Measurements from ENCODE around the gene SCUBE2. TPM values are rescaled to one million over a fixed set of nuclear protein-coding genes. Genes with fewer than 3 reads are reported as not detected.

Gene SCUBE2
- total and polyA plus RNA-seq, 2 of the 4 experiments (the other 2 are of a cell fraction), result 0.43 to 0.72 TPM

DNA sequence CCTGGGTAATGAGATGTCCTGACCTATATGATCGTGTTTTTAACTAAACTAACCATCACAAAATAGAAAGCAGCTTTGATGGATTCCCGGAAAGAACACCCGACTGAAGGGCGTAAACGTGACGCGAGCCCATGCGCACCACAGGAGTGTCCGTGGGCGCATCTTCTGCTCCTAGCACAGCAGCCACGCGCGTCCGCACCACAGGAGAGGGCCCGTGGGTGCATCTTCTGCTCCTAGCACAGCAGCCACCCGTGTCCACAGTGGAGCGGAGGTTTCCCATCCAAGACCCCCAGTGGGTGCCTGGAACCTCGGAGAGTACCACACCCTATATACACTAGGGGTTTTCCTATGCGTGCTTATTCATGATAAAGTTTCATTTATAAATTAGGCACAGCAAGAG lies 51.5 kb downstream of the SCUBE2 start:
- no peaks in the 10 kb centered on the region for H3K4me1 ChIP-seq (ENCODE audit: control insufficient read depth, insufficient read depth, low read length)
- H2AFZ ChIP-seq (replicated peaks; ENCODE audit: low read length, poor library complexity), result no peak overlapping the region
- H2BK120ac ChIP-seq (ENCODE audit: low read depth, low read length), result no peak overlapping the region
- ATAC-seq (ENCODE audit: low read depth), result no peak
- H3K27ac ChIP-seq (ENCODE audit: insufficient read depth, low read length), result no peak overlapping the region
- no peak overlapping the region for H4K8ac ChIP-seq (ENCODE audit: low read depth in 2 of 2, low read length in 2 of 2)
- intact Hi-C loops (cut with micrococcal nuclease) (no loop called here), dilution Hi-C loops (cut with HindIII; ENCODE audit: low sequenced_read_pairs, unreplicated experiment) (no loop called here), in situ Hi-C loops (cut with MboI; ENCODE audit: low sequenced_read_pairs) (no loop called here)
- WGBS, 2 experiments (ENCODE audit: extremely low coverage in 2 of 2, insufficient read length in 1 of 2), result 97% methylated on average over 7 of the region's 19 CpGs; no CpG with 5 or more reads in 1 of the 2 experiments
- BruUV-seq (replicated peaks), result no TSS peak
- no peaks in the 10 kb centered on the region for H3K9me3 ChIP-seq (ENCODE audit: control insufficient read depth, insufficient read depth, low read length)
- no peak overlapping the region for H3K4me3 ChIP-seq (ENCODE audit: insufficient read depth, low read depth, low read length)
- ChIA-PET CTCF (no interaction called here), POLR2A (ENCODE audit: unreplicated experiment) (no interaction called here)
- TF ChIP-seq MAFK (IDR thresholded peaks at IDR 0.05; ENCODE audit: low read depth, low read length) (no peak), MXI1 (IDR thresholded peaks at IDR 0.05; ENCODE audit: borderline replicate concordance, low read depth, low read length) (no peak), MAZ (IDR thresholded peaks at IDR 0.05; ENCODE audit: borderline replicate concordance, low read depth, low read length) (no peak)
- no peak overlapping the region for H3K4me2 ChIP-seq (ENCODE audit: low read depth, low read length)
- H2BK5ac ChIP-seq (ENCODE audit: low read depth, low read length, poor library complexity, severe bottlenecking), result no peak overlapping the region
- no peak overlapping the region for H2AK9ac ChIP-seq (replicated peaks; ENCODE audit: low read depth, low read length, poor library complexity)
- no peaks in the 10 kb centered on the region for H4K20me1 ChIP-seq (ENCODE audit: insufficient read depth, low read length)
- H2BK20ac ChIP-seq (ENCODE audit: low read depth, low read length), result no peak overlapping the region
- no peak overlapping the region for H3K23ac ChIP-seq (ENCODE audit: low read depth, low read length)
- H3K79me1 ChIP-seq (ENCODE audit: low read depth in 1 of 2, low read length in 2 of 2), result no peaks in the 10 kb centered on the region; a peak in 1 of 4 replicates
- H3K56ac ChIP-seq (ENCODE audit: extremely low read depth, insufficient read depth, low read length), result no peak overlapping the region
- H3K18ac ChIP-seq (ENCODE audit: low read depth, low read length), result no peak overlapping the region
- no peak overlapping the region for H3K4ac ChIP-seq (ENCODE audit: low read depth, low read length)
- H4K5ac ChIP-seq (ENCODE audit: low read depth, low read length), result no peak overlapping the region
- no peaks in the 10 kb centered on the region for H3K36me3 ChIP-seq (ENCODE audit: control insufficient read depth, insufficient read depth, low read length)
- no peak overlapping the region for H2BK15ac ChIP-seq (ENCODE audit: low read depth, low read length)
- H4K91ac ChIP-seq (ENCODE audit: insufficient read depth, low read depth, low read length), result no peak overlapping the region
- H3K9ac ChIP-seq (ENCODE audit: low read depth, low read length), result no peak overlapping the region
- no peak for DNase-seq
- peaks cover 4% of the 10 kb centered on the region; the same call in 1 of the 2 replicates for H3K27me3 ChIP-seq (ENCODE audit: control insufficient read depth, insufficient read depth, low read length)
- H3K14ac ChIP-seq (replicated peaks; ENCODE audit: low read depth, low read length), result no peak overlapping the region
- no peak overlapping the region for H2AK5ac ChIP-seq (ENCODE audit: low read depth, low read length)
- H3K9me1 ChIP-seq (ENCODE audit: insufficient read depth, low read length), result no peaks in the 10 kb centered on the region

Data from IMR-90 (cell line).